SK-N-SH treated with all-trans-retinoic acid at 6 μM for 48 hours (cell line): ENCODE data around the gene CLSTN2.
A peak's percentile ranks its signal among the peaks of the same experiment; 100 is the strongest.

ENCODE experiments used
- ATAC-seq: fragments of 200-7000 bp; cut with Tn5 transposase; 3 replicates; pipeline ENCODE4 v1.9.1; 2020; ENCODE audit warnings: mild to moderate bottlenecking, moderate library complexity
- BACH2 ChIP-seq: fragments of 250-450 bp; sonication (Bioruptor Pico); IDR thresholded peaks from 2 replicates; pipeline ENCODE4 v1.9.0; 2021; ENCODE audit warnings: mild to moderate bottlenecking, borderline replicate concordance
- CREB5 ChIP-seq: fragments of 250-450 bp; sonication (Bioruptor Pico); IDR thresholded peaks from 2 replicates; pipeline ENCODE4 v1.5.1; 2020; ENCODE audit warnings: low read depth, mild to moderate bottlenecking, moderate library complexity
- CSDC2 ChIP-seq: fragments of 250-450 bp; sonication (Bioruptor Pico); IDR thresholded peaks from 2 replicates; pipeline ENCODE4 v1.5.0; 2020; ENCODE audit warnings: mild to moderate bottlenecking, moderate library complexity
- CSRNP3 ChIP-seq: fragments of 250-450 bp; sonication (Bioruptor Pico); IDR thresholded peaks from 2 replicates; pipeline ENCODE4 v1.5.1; 2021; ENCODE audit warnings: mild to moderate bottlenecking, moderate library complexity
- ESRRG ChIP-seq: fragments of 250-450 bp; sonication (Bioruptor Pico); IDR thresholded peaks from 2 replicates; pipeline ENCODE4 v1.6.1; 2021; ENCODE audit warnings: mild to moderate bottlenecking
- GLIS3 ChIP-seq: fragments of 250-450 bp; sonication (Bioruptor Pico); IDR thresholded peaks from 2 replicates; pipeline ENCODE4 v1.5.0; 2020; ENCODE audit warnings: mild to moderate bottlenecking, moderate library complexity
- ISL1 ChIP-seq: fragments of 250-450 bp; sonication (Bioruptor Pico); IDR thresholded peaks from 2 replicates; pipeline ENCODE4 v2.1.2; 2022; ENCODE audit warnings: mild to moderate bottlenecking, moderate library complexity
- OSR1 ChIP-seq: fragments of 250-450 bp; sonication (Bioruptor Pico); IDR thresholded peaks from 2 replicates; pipeline ENCODE4 v1.8.0; 2022; ENCODE audit warnings: moderate library complexity, mild to moderate bottlenecking, inconsistent platforms
- PPARA ChIP-seq: fragments of 250-450 bp; sonication (Bioruptor Pico); IDR thresholded peaks from 2 replicates; pipeline ENCODE4 v1.5.0; 2020; ENCODE audit warnings: mild to moderate bottlenecking, borderline replicate concordance
- SNAI2 ChIP-seq: fragments of 250-450 bp; sonication (Bioruptor Pico); IDR thresholded peaks from 2 replicates; pipeline ENCODE4 v1.5.0; 2020; ENCODE audit warnings: mild to moderate bottlenecking, moderate library complexity
- TCF4 ChIP-seq: fragments of 250-450 bp; sonication (Bioruptor Pico); IDR thresholded peaks from 2 replicates; pipeline ENCODE4 v1.8.0; 2021; ENCODE audit warnings: mild to moderate bottlenecking, moderate library complexity, borderline replicate concordance
- TOX ChIP-seq: fragments of 250-450 bp; sonication (Bioruptor Pico); IDR thresholded peaks from 2 replicates; pipeline ENCODE4 v1.8.0; 2021; ENCODE audit warnings: mild to moderate bottlenecking, moderate library complexity, borderline replicate concordance
- ZC3H10 ChIP-seq: fragments of 250-450 bp; sonication (Bioruptor Pico); IDR thresholded peaks from 2 replicates; pipeline ENCODE4 v1.5.1; 2021; ENCODE audit warnings: mild to moderate bottlenecking, moderate library complexity
- ZFP3 ChIP-seq: fragments of 250-450 bp; sonication (Bioruptor Pico); IDR thresholded peaks from 2 replicates; pipeline ENCODE4 v1.5.0; 2020; ENCODE audit warnings: mild to moderate bottlenecking, moderate library complexity
- ZFP30 ChIP-seq: fragments of 450-650 bp; formaldehyde crosslinking; IDR thresholded peaks from 2 replicates; pipeline ENCODE4 v1.5.0; 2022; ENCODE audit warnings: mild to moderate bottlenecking, moderate library complexity
- ZNF565 ChIP-seq: fragments of 450-650 bp; formaldehyde crosslinking; conservative IDR thresholded peaks from 2 replicates; pipeline ENCODE4 v1.5.0; 2020; ENCODE audit warnings: low read depth, mild to moderate bottlenecking, moderate library complexity
- ZNF70 ChIP-seq: fragments of 450-650 bp; formaldehyde crosslinking; IDR thresholded peaks from 2 replicates; pipeline ENCODE4 v1.5.0; 2020; ENCODE audit warnings: mild to moderate bottlenecking, moderate library complexity
- ZNF8 ChIP-seq: fragments of 450-650 bp; formaldehyde crosslinking; IDR thresholded peaks from 2 replicates; pipeline ENCODE4 v1.5.0; 2020; ENCODE audit warnings: mild to moderate bottlenecking, moderate library complexity
- TF ChIP-seq, protein P1 (sequence below): fragments of 250-450 bp; sonication (Bioruptor Pico); IDR thresholded peaks from 2 replicates; pipeline ENCODE4 v1.8.0; 2021; ENCODE audit warnings: low read depth, mild to moderate bottlenecking, moderate library complexity, borderline replicate concordance
- TF ChIP-seq, protein P2 (sequence below): fragments of 250-450 bp; sonication (Bioruptor Pico); IDR thresholded peaks from 2 replicates; pipeline ENCODE4 v1.5.0; 2020; ENCODE audit warnings: mild to moderate bottlenecking, moderate library complexity
- TF ChIP-seq, protein P3 (sequence below): fragments of 250-450 bp; sonication (Bioruptor Pico); IDR thresholded peaks from 2 replicates; pipeline ENCODE4 v1.8.0; 2020; ENCODE audit warnings: mild to moderate bottlenecking, moderate library complexity, borderline replicate concordance

Gene CLSTN2

GRCh38 chr3:140323561-140323960 is 388.6 kb downstream of the CLSTN2 start:
- ATAC-seq, result no peak

DNA sequence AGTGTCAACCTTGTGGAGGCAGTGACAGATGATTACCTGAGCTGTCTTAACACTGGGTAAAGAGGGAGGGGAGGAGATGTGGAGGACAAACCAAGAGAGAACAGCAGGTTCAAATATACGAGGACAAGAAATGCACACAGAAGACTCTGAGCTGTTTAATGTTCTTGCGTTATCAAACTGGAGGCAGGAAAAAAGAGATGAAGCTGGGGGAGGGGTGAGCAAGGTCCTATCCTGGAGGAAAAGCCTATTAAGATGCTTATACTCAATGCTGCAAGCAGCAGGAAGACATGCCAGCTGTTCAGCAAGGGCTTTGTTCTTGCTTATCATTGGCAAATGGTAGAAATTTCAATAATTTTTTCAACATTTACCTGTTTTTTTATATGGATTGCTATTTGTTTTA is 397.1 kb downstream of the CLSTN2 start:
- TF ChIP-seq ZNF8 (CRISPR knock-in tag) (no peak), ZFP3 (CRISPR knock-in tag) (no peak), GLIS3 (CRISPR knock-in tag) (no peak), ZC3H10 (CRISPR knock-in tag) (no peak), ISL1 (no peak)
- TF ChIP-seq, protein P1, sequence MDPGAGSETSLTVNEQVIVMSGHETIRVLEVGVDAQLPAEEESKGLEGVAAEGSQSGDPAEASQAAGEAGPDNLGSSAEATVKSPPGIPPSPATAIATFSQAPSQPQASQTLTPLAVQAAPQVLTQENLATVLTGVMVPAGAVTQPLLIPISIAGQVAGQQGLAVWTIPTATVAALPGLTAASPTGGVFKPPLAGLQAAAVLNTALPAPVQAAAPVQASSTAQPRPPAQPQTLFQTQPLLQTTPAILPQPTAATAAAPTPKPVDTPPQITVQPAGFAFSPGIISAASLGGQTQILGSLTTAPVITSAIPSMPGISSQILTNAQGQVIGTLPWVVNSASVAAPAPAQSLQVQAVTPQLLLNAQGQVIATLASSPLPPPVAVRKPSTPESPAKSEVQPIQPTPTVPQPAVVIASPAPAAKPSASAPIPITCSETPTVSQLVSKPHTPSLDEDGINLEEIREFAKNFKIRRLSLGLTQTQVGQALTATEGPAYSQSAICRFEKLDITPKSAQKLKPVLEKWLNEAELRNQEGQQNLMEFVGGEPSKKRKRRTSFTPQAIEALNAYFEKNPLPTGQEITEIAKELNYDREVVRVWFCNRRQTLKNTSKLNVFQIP, result no peak
- TF ChIP-seq, protein P2, sequence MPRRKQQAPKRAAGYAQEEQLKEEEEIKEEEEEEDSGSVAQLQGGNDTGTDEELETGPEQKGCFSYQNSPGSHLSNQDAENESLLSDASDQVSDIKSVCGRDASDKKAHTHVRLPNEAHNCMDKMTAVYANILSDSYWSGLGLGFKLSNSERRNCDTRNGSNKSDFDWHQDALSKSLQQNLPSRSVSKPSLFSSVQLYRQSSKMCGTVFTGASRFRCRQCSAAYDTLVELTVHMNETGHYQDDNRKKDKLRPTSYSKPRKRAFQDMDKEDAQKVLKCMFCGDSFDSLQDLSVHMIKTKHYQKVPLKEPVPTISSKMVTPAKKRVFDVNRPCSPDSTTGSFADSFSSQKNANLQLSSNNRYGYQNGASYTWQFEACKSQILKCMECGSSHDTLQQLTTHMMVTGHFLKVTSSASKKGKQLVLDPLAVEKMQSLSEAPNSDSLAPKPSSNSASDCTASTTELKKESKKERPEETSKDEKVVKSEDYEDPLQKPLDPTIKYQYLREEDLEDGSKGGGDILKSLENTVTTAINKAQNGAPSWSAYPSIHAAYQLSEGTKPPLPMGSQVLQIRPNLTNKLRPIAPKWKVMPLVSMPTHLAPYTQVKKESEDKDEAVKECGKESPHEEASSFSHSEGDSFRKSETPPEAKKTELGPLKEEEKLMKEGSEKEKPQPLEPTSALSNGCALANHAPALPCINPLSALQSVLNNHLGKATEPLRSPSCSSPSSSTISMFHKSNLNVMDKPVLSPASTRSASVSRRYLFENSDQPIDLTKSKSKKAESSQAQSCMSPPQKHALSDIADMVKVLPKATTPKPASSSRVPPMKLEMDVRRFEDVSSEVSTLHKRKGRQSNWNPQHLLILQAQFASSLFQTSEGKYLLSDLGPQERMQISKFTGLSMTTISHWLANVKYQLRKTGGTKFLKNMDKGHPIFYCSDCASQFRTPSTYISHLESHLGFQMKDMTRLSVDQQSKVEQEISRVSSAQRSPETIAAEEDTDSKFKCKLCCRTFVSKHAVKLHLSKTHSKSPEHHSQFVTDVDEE, result no peak
- TF ChIP-seq, all 23 proteins: peak for 0
- no peak for ATAC-seq

More at GRCh38 chr3:140323561-140323960, 388.6 kb downstream of the CLSTN2 start:
- TF ChIP-seq ISL1, result peak; percentile 66; the same call in 1 of the 2 replicates
- TF ChIP-seq, protein P1, result no peak

GRCh38 chr3:140334132-140334929 is 399.3 kb downstream of the CLSTN2 start:
- TF ChIP-seq TCF4 (CRISPR knock-in tag) (no peak), SNAI2 (CRISPR knock-in tag) (no peak), OSR1 (CRISPR knock-in tag) (no peak), ZNF70 (CRISPR knock-in tag) (no peak), ESRRG (no peak), PPARA (CRISPR knock-in tag) (no peak), ZNF565 (CRISPR knock-in tag) (no peak), CSDC2 (CRISPR knock-in tag) (no peak), CSRNP3 (no peak), BACH2 (CRISPR knock-in tag) (no peak)
- TF ChIP-seq, protein P2, result no peak
- ATAC-seq, result no peak

- TF ChIP-seq BACH2 (CRISPR knock-in tag) (no peak), ZFP30 (no peak), CSDC2 (CRISPR knock-in tag) (no peak), ZFP3 (CRISPR knock-in tag) (no peak), ISL1 (no peak), TOX (no peak), TCF4 (CRISPR knock-in tag) (no peak), ZNF70 (CRISPR knock-in tag) (no peak), GLIS3 (CRISPR knock-in tag) (no peak), CREB5 (CRISPR knock-in tag) (no peak)
- TF ChIP-seq, protein P3, sequence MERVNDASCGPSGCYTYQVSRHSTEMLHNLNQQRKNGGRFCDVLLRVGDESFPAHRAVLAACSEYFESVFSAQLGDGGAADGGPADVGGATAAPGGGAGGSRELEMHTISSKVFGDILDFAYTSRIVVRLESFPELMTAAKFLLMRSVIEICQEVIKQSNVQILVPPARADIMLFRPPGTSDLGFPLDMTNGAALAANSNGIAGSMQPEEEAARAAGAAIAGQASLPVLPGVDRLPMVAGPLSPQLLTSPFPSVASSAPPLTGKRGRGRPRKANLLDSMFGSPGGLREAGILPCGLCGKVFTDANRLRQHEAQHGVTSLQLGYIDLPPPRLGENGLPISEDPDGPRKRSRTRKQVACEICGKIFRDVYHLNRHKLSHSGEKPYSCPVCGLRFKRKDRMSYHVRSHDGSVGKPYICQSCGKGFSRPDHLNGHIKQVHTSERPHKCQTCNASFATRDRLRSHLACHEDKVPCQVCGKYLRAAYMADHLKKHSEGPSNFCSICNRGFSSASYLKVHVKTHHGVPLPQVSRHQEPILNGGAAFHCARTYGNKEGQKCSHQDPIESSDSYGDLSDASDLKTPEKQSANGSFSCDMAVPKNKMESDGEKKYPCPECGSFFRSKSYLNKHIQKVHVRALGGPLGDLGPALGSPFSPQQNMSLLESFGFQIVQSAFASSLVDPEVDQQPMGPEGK, result no peak
- TF ChIP-seq, all 23 proteins: peak for 0
Observed at GRCh38 chr3:140336465-140336864, 401.5 kb downstream of the CLSTN2 start.

More at GRCh38 chr3:140336465-140336864, 401.5 kb downstream of the CLSTN2 start:
- no peak for ATAC-seq
